CD4-positive, alpha-beta T cell (primary cell): ENCODE measurements around the gene DOCK8. TPM values are rescaled to one million over a fixed set of nuclear protein-coding genes. Genes with fewer than 3 reads are reported as not detected.
A peak's percentile ranks its signal among the peaks of the same experiment; 100 is the strongest.

Experiments used
- ATAC-seq: fragments of 200-7000 bp; cut with Tn5 transposase; one replicate; pipeline ENCODE4 v1.10.0; 2022; ENCODE audit warnings: mild to moderate bottlenecking; ENCODE audit not compliant: poor library complexity
- CTCF ChIA-PET: fragments of 350-600 bp; sonication (Branson Sonifier 250); formaldehyde crosslinking; loops from one replicate; lab custom pipeline; 2021; ENCODE audit warnings: antibody characterized with exemption, inconsistent platforms; lab: Charles Lee
- POLR2A ChIA-PET: fragments of 350-600 bp; sonication (Branson Sonifier 250); formaldehyde crosslinking; loops from one replicate; lab custom pipeline; 2021; ENCODE audit warnings: antibody characterized with exemption, inconsistent platforms; lab: Charles Lee
- DNase-seq, 14 experiments: peaks; one replicate each; pipeline ENCODE4 v3.0.0-alpha.2; 2013 to 2020; ENCODE audit warnings: mixed read lengths in 2 of 14
- H3K27ac ChIP-seq, 2 donors: one replicate each; pipeline versions ENCODE4 v1.5.1 to v1.7.0; 2013; ENCODE audit warnings: low read length in 2 of 2, low read depth in 1 of 2, mild to moderate bottlenecking in 1 of 2
- H3K27me3 ChIP-seq, 2 experiments: 1 replicate in 1 of 2; 2 replicates in 1 of 2; pipeline versions ENCODE4 v1.6.1 to v1.7.0; 2013; ENCODE audit warnings: low read length in 2 of 2, control low read depth in 1 of 2, mild to moderate bottlenecking in 1 of 2, moderate library complexity in 1 of 2; ENCODE audit not compliant: insufficient read depth in 2 of 2, control insufficient read depth in 1 of 2
- H3K36me3 ChIP-seq: one replicate; pipeline ENCODE4 v1.6.1; 2013; ENCODE audit warnings: low read length, control low read depth; ENCODE audit not compliant: insufficient read depth
- H3K4me1 ChIP-seq: one replicate; pipeline ENCODE4 v1.6.1; 2013; ENCODE audit warnings: low read length, control low read depth; ENCODE audit not compliant: insufficient read depth
- H3K4me3 ChIP-seq: one replicate; pipeline ENCODE4 v1.5.1; 2013; ENCODE audit warnings: mild to moderate bottlenecking, low read length, moderate library complexity
- H3K9me3 ChIP-seq, 2 experiments: 1 replicate in 1 of 2; 2 replicates in 1 of 2; pipeline versions ENCODE4 v1.6.1 to v1.7.0; 2013; ENCODE audit warnings: low read length in 2 of 2, mild to moderate bottlenecking in 2 of 2, control low read depth in 1 of 2, moderate library complexity in 1 of 2; ENCODE audit not compliant: control insufficient read depth in 1 of 2, insufficient read depth in 1 of 2
- H3K27ac Mint-ChIP-seq: one replicate; pipeline ENCODE4 v1.8.0; 2020; ENCODE audit warnings: mixed read lengths
- H3K27me3 Mint-ChIP-seq: one replicate; pipeline ENCODE4 v1.8.0; 2021; ENCODE audit warnings: mixed read lengths
- H3K36me3 Mint-ChIP-seq: one replicate; pipeline ENCODE4 v1.8.0; 2021; ENCODE audit warnings: low read depth, mixed read lengths
- H3K4me1 Mint-ChIP-seq: one replicate; pipeline ENCODE4 v1.8.0; 2021; ENCODE audit warnings: low read depth, mixed read lengths
- H3K4me3 Mint-ChIP-seq: one replicate; pipeline ENCODE4 v1.8.0; 2020; ENCODE audit warnings: mild to moderate bottlenecking, mixed read lengths
- H3K9me3 Mint-ChIP-seq: one replicate; pipeline ENCODE4 v1.8.0; 2020; ENCODE audit warnings: mixed read lengths
- intact Hi-C, 2 experiments: fragments of 100-400 bp; cut with DNase I in 1 of 2; cut with micrococcal nuclease in 1 of 2; formaldehyde crosslinking; loops; one replicate each; pipeline versions ENCODE4 v1.15.1 to v1.9.0; 2023 to 2025; cut with DNase I, micrococcal nuclease
- total RNA-seq, 174 experiments: library from RNA in 2 of 174; stranded (reverse) in 2 of 174; gene quantifications; one replicate each; pipeline ENCODE4 v1.2.3 and lab custom pipeline; 2021 to 2026
- TF ChIP-seq, protein P1 (sequence below): fragments of 200-600 bp; IDR thresholded peaks from one replicate; pipeline ENCODE4 v1.8.0; 2022; ENCODE audit warnings: antibody characterized with exemption, mild to moderate bottlenecking

The DOCK8 gene
- total RNA-seq, 2 experiments from 2014 or later: 123 to 126 TPM

DNA sequence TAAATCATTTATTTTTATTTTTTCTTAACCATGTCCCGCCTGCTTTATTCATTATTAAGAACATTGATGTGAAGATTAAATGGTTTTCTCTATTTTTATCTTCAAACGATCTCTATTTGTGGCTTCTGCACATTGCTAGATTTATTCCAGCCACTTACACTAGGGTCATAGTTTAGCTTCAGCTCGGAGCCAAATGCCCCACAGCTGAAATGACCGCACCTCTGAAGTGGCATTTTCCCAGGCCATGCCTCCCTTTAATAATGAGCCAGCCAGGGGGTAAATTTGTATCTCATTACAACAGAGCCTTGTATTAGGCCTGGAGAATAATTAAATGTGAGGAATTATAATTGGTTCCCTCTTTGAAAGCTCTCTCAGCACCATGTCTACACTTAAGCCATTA, 89.4 kb downstream of the DOCK8 start:
- H3K36me3 ChIP-seq: peaks cover 80% of the 10 kb centered on the region
- Mint-ChIP-seq H3K27me3 (no peaks in the 10 kb centered on the region), H3K4me3 (no peak overlapping the region), H3K4me1 (peaks cover 41% of the 10 kb centered on the region), H3K27ac (peak overlapping the region; percentile 86), H3K9me3 (no peaks in the 10 kb centered on the region), H3K36me3 (peaks cover 94% of the 10 kb centered on the region)
- CTCF ChIA-PET: interaction anchor here (1.0 kb wide), 1 partner anchor 90 kb away, joined by 3 read pairs; the partner anchor contains the start of gene DOCK8
- H3K4me1 ChIP-seq: no peaks in the 10 kb centered on the region
- no peak overlapping the region for H3K4me3 ChIP-seq
- no peak overlapping the region for H3K27ac ChIP-seq
- no peaks in the 10 kb centered on the region for H3K27me3 ChIP-seq
- TF ChIP-seq, protein P1, sequence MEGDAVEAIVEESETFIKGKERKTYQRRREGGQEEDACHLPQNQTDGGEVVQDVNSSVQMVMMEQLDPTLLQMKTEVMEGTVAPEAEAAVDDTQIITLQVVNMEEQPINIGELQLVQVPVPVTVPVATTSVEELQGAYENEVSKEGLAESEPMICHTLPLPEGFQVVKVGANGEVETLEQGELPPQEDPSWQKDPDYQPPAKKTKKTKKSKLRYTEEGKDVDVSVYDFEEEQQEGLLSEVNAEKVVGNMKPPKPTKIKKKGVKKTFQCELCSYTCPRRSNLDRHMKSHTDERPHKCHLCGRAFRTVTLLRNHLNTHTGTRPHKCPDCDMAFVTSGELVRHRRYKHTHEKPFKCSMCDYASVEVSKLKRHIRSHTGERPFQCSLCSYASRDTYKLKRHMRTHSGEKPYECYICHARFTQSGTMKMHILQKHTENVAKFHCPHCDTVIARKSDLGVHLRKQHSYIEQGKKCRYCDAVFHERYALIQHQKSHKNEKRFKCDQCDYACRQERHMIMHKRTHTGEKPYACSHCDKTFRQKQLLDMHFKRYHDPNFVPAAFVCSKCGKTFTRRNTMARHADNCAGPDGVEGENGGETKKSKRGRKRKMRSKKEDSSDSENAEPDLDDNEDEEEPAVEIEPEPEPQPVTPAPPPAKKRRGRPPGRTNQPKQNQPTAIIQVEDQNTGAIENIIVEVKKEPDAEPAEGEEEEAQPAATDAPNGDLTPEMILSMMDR: no peak
- ATAC-seq (no peak), DNase-seq (no peak)
- intact Hi-C loops: no loop called here
- no peaks in the 10 kb centered on the region for H3K9me3 ChIP-seq
- POLR2A ChIA-PET: no interaction called here

DNA sequence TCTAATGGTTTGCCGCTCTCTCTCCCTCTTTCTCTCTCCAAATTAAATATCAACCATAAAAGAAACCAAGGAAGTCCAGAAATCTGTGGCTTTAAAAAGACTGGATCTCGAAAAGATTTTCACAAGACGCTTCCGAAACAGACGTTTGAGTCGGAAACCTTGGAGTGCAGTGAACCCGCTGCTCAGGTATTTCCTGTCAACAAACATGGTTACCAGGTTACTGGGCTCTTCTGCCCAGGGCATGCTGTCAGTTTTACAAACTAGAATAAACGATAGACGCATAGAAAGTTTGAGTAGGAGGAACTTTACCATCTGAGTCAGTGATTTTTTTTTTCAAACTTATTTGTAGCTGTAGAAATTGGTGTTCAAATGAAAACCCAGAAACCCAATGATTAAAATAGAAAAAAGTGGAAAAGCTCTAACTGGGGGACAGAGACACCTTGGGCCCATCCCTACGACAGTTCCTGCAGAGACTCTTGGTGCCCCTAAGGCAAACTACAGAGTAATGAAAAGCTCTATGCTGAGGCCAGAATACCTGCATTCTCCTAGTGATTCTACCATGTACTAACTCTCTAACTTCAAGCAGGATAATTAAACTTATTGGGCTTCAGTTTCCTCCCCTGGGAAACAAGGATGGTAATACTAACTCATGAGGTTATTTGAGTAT, 90.0 kb downstream of the DOCK8 start:
- intact Hi-C loops: no loop called here
- Histone ChIP-seq H3K27me3 (no peaks in the 10 kb centered on the region), H3K4me1 (no peaks in the 10 kb centered on the region), H3K27ac (peak overlapping the region in 1 of 2 donors; percentile 36), H3K36me3 (peaks cover 79% of the 10 kb centered on the region), H3K4me3 (no peak overlapping the region), H3K9me3 (no peaks in the 10 kb centered on the region)
- DNase-seq (peak in 4 of 14 experiments; percentile 12 to 57 (median 50)), ATAC-seq (peak; percentile 68)
- H3K27me3 Mint-ChIP-seq: no peaks in the 10 kb centered on the region
- no peaks in the 10 kb centered on the region for H3K9me3 Mint-ChIP-seq
- H3K4me1 Mint-ChIP-seq: peaks cover 41% of the 10 kb centered on the region
- H3K36me3 Mint-ChIP-seq: peaks cover 94% of the 10 kb centered on the region
- H3K4me3 Mint-ChIP-seq: no peak overlapping the region
- ChIA-PET CTCF (no interaction called here), POLR2A (interaction anchor here (1.1 kb wide), 1 partner anchor 11 kb away, joined by 3 read pairs; no protein-coding TSS in a partner anchor)
- peak overlapping the region; percentile 86 for H3K27ac Mint-ChIP-seq
- TF ChIP-seq, protein P1: no peak

DNA sequence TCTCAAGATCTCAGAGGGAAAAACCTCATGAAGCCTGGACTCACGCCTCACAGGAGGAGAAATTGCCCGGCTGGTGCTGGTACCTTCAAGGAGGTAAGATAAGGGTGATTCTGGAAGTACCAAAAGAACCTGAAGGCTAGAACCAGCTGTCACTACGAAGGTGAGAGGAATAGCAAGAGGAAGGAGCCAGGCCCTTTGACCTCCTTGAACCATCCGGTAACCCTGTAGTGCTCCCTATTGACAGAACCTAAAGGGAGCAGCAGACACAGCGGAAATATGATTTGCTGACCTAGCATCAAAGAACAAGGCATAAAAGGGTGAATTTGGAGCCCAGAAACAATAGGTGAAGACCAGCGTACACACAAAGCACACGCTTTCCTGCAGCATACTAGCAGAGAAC, 92.2 kb downstream of the DOCK8 start:
- intact Hi-C loops: no loop called here
- TF ChIP-seq, protein P1: peak; percentile 33
- POLR2A ChIA-PET: no interaction called here

More for the DNA sequence above, 92.2 kb downstream of the DOCK8 start:
- no peaks in the 10 kb centered on the region for H3K9me3 ChIP-seq
- Mint-ChIP-seq H3K27ac (peak overlapping the region; percentile 76), H3K36me3 (peaks cover 89% of the 10 kb centered on the region), H3K27me3 (no peaks in the 10 kb centered on the region), H3K9me3 (no peaks in the 10 kb centered on the region), H3K4me3 (no peak overlapping the region), H3K4me1 (peaks cover 28% of the 10 kb centered on the region)
- CTCF ChIA-PET: interaction anchor here (1.0 to 1.6 kb wide), 2 partner anchors 8 to 35 kb away, joined by 3 to 4 read pairs; no protein-coding TSS in a partner anchor
- no peaks in the 10 kb centered on the region for H3K27me3 ChIP-seq
- ATAC-seq (peak; percentile 89), DNase-seq (peak in 13 of 14 experiments; percentile 11 to 79 (median 43))
- no peak overlapping the region for H3K27ac ChIP-seq
- no peaks in the 10 kb centered on the region for H3K4me1 ChIP-seq
- no peak overlapping the region for H3K4me3 ChIP-seq
- H3K36me3 ChIP-seq: peaks cover 72% of the 10 kb centered on the region
